Cardiac fibroblast (primary cell): ENCODE measurements around the gene NAT10.
"Not testable (repeated sequence)": the region's sequence is repeated elsewhere in the genome, so short reads cannot be mapped to it uniquely, and the experiment has no call there.

Source experiments
- DNase-seq, 2 donors: peaks; one replicate each; pipeline versions ENCODE4 v3.0.0 to v3.0.0-alpha.2; 2010; ENCODE audit warnings: low read depth in 2 of 2
- H3K4me3 ChIP-seq, 2 donors: replicated peaks in 1 of 2; 1 replicate in 1 of 2; 2 replicates in 1 of 2; pipeline ENCODE4 v1.5.1; 2011; ENCODE audit warnings: low read depth in 2 of 2, low read length in 2 of 2, mild to moderate bottlenecking in 2 of 2, moderate library complexity in 1 of 2
- TF ChIP-seq, protein P1 (sequence below): IDR thresholded peaks from one replicate; pipeline ENCODE4 v1.5.1; 2011; ENCODE audit warnings: low read depth, mild to moderate bottlenecking, low read length, inconsistent platforms

The NAT10 gene

DNA sequence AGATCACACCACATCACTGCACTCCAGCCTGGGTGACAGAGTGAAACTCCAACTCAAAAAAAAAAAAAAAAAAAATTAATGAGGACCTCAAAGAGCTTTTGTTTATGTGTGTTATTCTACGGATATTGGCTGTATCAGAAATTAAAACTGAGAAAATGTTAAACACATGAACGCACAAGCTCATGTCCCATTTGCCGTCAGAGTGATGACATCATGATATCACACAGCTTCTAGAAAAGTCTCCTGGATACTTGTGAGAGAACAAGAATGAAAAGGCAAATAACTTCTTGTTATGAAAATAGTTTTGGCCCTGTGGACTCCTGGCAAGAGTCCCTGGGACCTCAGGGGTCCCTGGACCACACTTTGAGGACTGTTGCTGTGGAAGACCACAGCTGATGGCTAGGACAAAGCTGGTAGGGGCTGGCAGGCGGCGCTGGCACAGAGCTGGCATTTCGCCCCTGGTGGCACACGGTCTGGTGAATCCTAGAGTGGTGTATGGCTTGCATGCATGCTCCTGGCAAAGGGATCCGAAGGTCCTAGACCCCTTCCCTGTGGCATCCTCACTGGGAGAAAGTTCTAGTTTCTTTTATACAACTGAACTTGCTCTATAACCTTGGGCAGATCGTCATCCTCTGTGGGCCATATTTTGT, 73.7 kb downstream of the NAT10 start:
- TF ChIP-seq, protein P1, sequence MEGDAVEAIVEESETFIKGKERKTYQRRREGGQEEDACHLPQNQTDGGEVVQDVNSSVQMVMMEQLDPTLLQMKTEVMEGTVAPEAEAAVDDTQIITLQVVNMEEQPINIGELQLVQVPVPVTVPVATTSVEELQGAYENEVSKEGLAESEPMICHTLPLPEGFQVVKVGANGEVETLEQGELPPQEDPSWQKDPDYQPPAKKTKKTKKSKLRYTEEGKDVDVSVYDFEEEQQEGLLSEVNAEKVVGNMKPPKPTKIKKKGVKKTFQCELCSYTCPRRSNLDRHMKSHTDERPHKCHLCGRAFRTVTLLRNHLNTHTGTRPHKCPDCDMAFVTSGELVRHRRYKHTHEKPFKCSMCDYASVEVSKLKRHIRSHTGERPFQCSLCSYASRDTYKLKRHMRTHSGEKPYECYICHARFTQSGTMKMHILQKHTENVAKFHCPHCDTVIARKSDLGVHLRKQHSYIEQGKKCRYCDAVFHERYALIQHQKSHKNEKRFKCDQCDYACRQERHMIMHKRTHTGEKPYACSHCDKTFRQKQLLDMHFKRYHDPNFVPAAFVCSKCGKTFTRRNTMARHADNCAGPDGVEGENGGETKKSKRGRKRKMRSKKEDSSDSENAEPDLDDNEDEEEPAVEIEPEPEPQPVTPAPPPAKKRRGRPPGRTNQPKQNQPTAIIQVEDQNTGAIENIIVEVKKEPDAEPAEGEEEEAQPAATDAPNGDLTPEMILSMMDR, result no peak
- H3K4me3 ChIP-seq, result no peak overlapping the region
- no peak for DNase-seq

DNA sequence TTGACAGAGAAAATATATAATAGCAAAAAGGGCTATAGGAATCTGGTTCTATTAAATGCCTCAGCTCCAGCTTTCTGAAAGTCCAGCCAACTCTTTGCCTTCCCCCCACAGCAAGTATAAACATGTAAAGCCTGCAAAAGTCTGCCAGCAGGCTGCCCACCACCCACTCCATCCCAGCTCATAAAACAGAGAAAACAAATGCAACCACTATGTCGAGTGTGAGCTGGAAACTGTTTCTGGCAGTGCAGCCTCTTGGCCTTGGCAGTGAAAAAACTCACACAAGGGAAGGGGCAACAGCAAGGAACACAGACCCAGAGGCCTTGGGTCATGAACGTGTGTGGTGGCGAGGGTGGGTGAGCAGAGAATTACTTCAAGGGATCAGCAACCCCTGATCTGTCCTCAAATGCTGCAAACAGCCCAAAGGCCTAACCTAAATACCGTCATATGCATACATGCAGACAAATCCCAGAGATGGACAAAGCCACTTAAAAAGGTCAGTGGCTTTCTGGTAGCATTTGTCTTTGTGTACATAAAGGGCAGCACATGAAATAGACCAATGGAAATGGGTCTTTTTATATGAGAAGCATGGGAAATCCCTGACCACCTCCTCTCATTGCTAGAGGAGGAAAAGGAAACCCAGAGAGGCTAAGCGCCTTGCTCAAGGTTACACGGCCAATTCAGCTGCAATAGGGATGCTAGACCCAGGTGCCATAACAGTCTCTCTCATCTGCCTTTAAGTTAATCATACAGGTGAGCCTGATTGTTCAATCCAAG, 74.8 kb downstream of the NAT10 start:
- no peak overlapping the region for H3K4me3 ChIP-seq
- no peak for DNase-seq
- TF ChIP-seq, protein P1, result no peak

DNA sequence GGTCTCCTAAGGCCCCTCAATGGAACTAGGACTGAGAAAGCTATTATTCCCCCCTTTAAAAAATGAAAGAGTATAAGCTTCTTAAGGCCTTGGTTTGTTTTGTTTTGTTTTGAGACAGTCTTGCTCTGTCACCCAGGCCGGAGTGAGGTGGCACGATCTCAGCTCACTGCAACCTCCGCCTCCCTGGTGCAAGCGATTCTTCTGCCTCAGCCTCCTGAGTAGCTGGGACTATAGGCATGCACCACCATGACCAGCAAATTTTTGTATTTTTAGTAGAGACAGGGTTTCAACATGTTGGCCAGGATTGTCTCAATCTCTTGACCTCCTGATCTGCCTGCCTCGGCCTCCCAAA, 75.4 kb downstream of the NAT10 start:
- not testable (repeated sequence) for H3K4me3 ChIP-seq, DNase-seq

GRCh38 chr11:34181251-34181650, 75.8 kb downstream of the NAT10 start:
- no peak for DNase-seq
- H3K4me3 ChIP-seq, result no peak overlapping the region
- TF ChIP-seq, protein P1, result no peak

GRCh38 chr11:34181856-34182405, 76.5 kb downstream of the NAT10 start:
- H3K4me3 ChIP-seq, result no peak overlapping the region
- DNase-seq, result no peak
- TF ChIP-seq, protein P1, result no peak

DNA sequence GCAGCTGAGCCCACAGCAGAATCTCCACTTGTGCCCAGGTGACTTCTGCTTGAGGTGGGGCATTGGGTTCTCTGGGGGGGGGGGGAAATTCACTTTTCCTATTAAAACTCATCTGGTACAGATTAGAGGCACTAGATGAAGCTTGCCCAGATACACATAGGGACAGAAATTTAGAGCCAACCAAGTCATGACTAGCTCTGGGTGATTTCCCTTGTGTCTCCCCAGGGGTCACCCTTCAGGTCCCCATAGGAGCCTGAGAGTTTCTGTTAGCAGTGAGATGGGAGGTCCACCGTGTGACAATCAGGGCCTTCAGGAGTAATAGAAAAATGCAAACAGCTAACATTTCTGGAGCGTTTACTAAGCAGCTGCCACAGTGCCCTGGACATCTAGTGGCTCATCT, 77.0 kb downstream of the NAT10 start:
- DNase-seq, result no peak
- TF ChIP-seq, protein P1, result no peak

GRCh38 chr11:34182921-34183685, 77.7 kb downstream of the NAT10 start:
- no peak overlapping the region for H3K4me3 ChIP-seq
- no peak for DNase-seq
- TF ChIP-seq, protein P1, result no peak

More for the DNA sequence above, 77.0 kb downstream of the NAT10 start:
- H3K4me3 ChIP-seq, result no peak overlapping the region
